ENCODE results near the gene VSIR. TPM values are rescaled to one million over a fixed set of nuclear protein-coding genes. Genes with fewer than 3 reads are reported as not detected.
A peak's percentile ranks its signal among the peaks of the same experiment; 100 is the strongest.

Gene VSIR
- total RNA-seq, 1 donor from 2014 or later: 104 TPM

DNA sequence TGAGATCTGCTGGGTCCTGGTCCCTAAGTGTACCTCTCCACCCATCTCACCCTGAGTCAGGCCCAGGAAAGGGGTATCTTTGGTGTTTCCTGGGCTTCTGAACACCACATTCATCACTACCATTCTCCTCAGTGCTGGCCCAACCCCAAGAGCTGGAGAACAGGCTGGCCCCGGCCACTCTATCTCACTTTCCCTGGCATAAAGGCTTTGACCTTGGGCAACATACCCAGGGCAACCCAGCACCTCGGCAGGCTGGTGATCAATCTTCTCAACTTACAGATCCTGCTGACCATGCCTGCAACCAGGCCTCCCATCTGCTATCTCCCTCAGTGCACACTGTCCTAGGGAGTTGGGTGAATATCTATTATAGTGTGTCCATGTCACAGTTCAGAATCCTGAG is 2.1 kb downstream of the VSIR start:
- intact Hi-C loops (cut with micrococcal nuclease): loop anchor here (10.0 kb wide), 1 partner anchor 46 kb away; no protein-coding TSS in a partner anchor
- H3K36me3 ChIP-seq: no peaks in the 10 kb centered on the region
- TF ChIP-seq, protein P1, sequence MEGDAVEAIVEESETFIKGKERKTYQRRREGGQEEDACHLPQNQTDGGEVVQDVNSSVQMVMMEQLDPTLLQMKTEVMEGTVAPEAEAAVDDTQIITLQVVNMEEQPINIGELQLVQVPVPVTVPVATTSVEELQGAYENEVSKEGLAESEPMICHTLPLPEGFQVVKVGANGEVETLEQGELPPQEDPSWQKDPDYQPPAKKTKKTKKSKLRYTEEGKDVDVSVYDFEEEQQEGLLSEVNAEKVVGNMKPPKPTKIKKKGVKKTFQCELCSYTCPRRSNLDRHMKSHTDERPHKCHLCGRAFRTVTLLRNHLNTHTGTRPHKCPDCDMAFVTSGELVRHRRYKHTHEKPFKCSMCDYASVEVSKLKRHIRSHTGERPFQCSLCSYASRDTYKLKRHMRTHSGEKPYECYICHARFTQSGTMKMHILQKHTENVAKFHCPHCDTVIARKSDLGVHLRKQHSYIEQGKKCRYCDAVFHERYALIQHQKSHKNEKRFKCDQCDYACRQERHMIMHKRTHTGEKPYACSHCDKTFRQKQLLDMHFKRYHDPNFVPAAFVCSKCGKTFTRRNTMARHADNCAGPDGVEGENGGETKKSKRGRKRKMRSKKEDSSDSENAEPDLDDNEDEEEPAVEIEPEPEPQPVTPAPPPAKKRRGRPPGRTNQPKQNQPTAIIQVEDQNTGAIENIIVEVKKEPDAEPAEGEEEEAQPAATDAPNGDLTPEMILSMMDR (IDR thresholded peaks at IDR 0.05; ENCODE audit: borderline replicate concordance): no peak
- H3K27ac ChIP-seq (replicated peaks): peak overlapping the region; percentile 99
- peak; percentile 63 for DNase-seq
- H3K9me3 ChIP-seq (replicated peaks): no peaks in the 10 kb centered on the region
- H3K27me3 ChIP-seq (ENCODE audit: low read depth): no peaks in the 10 kb centered on the region
- peak overlapping the region; percentile 96 for H3K4me3 ChIP-seq
- peaks cover 99% of the 10 kb centered on the region for H3K4me1 ChIP-seq

- DNase-seq: no peak
- TF ChIP-seq, protein P1 (IDR thresholded peaks at IDR 0.05; ENCODE audit: borderline replicate concordance): no peak
- no peaks in the 10 kb centered on the region for H3K27me3 ChIP-seq (ENCODE audit: low read depth)
- peak overlapping the region; percentile 96 for H3K4me3 ChIP-seq
- H3K9me3 ChIP-seq (replicated peaks): no peaks in the 10 kb centered on the region
- H3K36me3 ChIP-seq: no peaks in the 10 kb centered on the region
- H3K27ac ChIP-seq (replicated peaks): peak overlapping the region; percentile 99
- H3K4me1 ChIP-seq: peaks cover 99% of the 10 kb centered on the region
- intact Hi-C loops (cut with micrococcal nuclease): loop anchor here (10.0 kb wide), 1 partner anchor 46 kb away; no protein-coding TSS in a partner anchor
These were observed 2.5 kb downstream of the VSIR start for GRCh38 chr10:71770789-71771188.

GRCh38 chr10:71770255-71770654 is 3.1 kb downstream of the VSIR start:
- H3K4me1 ChIP-seq: peaks cover 99% of the 10 kb centered on the region
- intact Hi-C loops (cut with micrococcal nuclease): loop anchor here (10.0 kb wide), 1 partner anchor 45 kb away; no protein-coding TSS in a partner anchor
- TF ChIP-seq, protein P1 (IDR thresholded peaks at IDR 0.05; ENCODE audit: borderline replicate concordance): no peak
- H3K27ac ChIP-seq (replicated peaks): peak overlapping the region; percentile 99
- peak overlapping the region; percentile 96 for H3K4me3 ChIP-seq
- no peak for DNase-seq
- no peaks in the 10 kb centered on the region for H3K9me3 ChIP-seq (replicated peaks)
- no peaks in the 10 kb centered on the region for H3K36me3 ChIP-seq
- H3K27me3 ChIP-seq (ENCODE audit: low read depth): no peaks in the 10 kb centered on the region

DNA sequence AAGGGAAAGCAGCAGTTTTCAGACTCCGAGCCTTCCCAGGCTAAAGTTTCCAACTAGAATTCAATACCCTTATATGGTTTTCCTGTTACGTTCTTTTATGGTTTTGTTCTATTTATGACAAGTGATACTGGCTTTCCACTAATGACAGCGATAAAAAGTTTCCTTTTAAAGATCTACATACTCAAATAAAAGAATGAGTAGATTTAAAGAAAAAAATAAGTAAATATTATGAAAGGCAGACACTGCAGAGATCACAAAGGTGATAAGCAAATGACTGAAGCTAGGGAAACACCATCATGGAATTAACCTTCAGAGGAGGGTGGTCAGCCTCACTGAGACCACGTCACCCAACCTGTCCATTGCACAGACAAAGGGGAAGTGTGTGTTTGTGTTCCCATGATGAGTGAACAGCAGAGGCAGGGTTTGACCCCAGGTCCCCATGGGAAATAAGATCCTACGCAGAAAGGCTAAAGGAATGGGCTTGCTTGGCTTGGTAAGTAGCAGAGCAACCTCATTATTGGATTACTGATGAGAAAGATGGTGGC is 4.0 kb downstream of the VSIR start:
- DNase-seq: no peak
- Histone ChIP-seq H3K9me3 (replicated peaks) (no peaks in the 10 kb centered on the region), H3K27me3 (ENCODE audit: low read depth) (no peaks in the 10 kb centered on the region), H3K36me3 (peaks cover 5% of the 10 kb centered on the region), H3K4me3 (peak overlapping the region; percentile 96), H3K27ac (replicated peaks) (peak overlapping the region; percentile 99), H3K4me1 (peaks cover 99% of the 10 kb centered on the region)
- TF ChIP-seq, protein P1 (IDR thresholded peaks at IDR 0.05; ENCODE audit: borderline replicate concordance): no peak
- intact Hi-C loops (cut with micrococcal nuclease): no loop called here

DNA sequence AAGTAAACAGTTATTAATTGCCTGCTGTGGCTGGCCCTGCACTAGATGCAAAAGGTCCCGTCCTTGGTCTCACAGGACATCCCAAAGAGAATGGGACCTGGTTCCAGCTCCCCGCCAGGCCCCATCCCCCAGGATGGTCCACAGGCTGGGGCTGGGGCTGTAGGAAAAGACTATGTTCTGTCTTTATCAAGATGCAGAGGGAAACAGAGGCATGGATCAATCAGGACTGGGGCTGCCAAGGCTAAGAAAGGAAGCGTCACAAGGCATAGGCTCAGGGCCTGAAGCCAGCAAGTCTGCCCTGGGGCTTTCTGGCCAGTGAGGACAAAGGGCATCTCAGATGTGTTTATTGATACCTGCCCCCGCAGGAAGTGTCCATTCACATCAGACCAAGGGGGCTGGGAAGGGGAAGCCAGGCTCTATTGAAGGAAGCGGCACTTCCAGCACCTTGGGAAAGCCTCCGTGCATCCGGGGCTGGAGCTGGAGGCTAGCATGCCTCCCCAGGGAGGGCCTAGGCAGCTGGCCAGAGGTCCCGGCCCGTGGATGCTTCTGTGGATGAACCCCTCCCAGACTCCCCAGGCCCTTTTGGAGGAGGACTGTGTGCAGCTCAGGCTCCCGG is 5.8 kb downstream of the VSIR start:
- Histone ChIP-seq H3K4me1 (peaks cover 100% of the 10 kb centered on the region), H3K4me3 (peak overlapping the region; percentile 96), H3K9me3 (replicated peaks) (no peaks in the 10 kb centered on the region), H3K27ac (replicated peaks) (peak overlapping the region; percentile 99), H3K36me3 (peaks cover 16% of the 10 kb centered on the region), H3K27me3 (ENCODE audit: low read depth) (no peaks in the 10 kb centered on the region)
- peak; percentile 88 for DNase-seq
- intact Hi-C loops (cut with micrococcal nuclease): no loop called here
- TF ChIP-seq, protein P1 (IDR thresholded peaks at IDR 0.05; ENCODE audit: borderline replicate concordance): no peak
